Measurements from ENCODE around the gene ROR2. TPM values are rescaled to one million over a fixed set of nuclear protein-coding genes. Genes with fewer than 3 reads are reported as not detected.
A peak's percentile ranks its signal among the peaks of the same experiment; 100 is the strongest.

Gene ROR2
- total RNA-seq, 1 donor from 2014 or later, result 3.0 TPM

DNA sequence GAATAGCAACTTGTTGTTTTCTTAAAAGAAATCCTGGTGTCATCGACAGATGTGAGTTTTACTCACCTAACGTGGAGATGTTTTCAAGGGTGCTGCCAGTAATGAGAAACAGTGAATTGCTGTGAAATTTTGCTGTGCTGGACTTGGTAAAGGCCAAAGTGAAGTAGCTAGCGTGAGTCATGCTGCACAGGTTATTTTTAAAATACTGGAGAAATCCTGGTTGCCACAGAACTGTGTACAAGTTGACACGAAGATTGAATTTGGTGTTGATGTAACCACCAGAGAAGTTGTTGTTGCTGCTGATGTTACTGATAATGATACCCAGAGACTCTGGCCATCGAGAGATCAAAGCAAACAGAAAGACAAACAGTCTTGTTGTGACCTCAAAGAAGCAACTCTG lies 338.4 kb downstream of the ROR2 start:
- ATAC-seq (no peak), DNase-seq (ENCODE audit: low spot score) (no peak)
- intact Hi-C loops (cut with DNase I), result no loop called here

DNA sequence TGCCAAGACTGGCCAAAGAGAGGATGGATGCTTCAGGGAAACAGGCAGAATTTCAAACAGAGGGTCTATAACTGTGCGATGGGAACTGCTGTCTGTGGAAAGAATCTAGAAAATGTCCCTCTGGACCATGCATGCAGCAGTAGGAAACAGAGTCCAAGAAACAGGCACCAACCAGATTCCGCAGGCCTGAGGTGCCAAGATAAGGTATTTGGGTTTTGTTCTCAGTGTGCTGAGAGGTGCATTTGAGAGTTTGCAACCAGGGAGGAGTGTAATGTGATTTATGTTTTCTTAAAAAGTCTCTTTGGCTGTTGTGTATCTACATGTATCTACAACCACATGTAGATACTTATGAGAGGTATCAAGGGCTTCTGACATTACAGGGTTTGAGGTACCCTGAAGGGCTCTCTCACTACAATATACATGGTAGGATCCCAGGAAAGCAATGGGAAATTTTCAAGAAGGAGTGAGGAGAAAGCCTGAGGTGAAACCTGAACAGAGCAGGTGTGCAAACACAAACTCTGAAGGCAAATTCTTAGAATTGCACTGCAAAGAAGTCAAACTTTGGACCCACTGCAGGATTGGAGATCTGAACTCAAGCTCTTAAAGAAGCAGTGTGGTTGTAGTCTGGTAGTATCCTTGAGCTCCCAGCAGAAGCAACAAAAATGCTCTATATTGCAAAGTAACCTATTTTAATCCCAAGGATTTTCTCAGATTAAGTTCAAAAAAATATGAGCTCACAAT lies 343.6 kb downstream of the ROR2 start:
- ATAC-seq, result no peak

DNA sequence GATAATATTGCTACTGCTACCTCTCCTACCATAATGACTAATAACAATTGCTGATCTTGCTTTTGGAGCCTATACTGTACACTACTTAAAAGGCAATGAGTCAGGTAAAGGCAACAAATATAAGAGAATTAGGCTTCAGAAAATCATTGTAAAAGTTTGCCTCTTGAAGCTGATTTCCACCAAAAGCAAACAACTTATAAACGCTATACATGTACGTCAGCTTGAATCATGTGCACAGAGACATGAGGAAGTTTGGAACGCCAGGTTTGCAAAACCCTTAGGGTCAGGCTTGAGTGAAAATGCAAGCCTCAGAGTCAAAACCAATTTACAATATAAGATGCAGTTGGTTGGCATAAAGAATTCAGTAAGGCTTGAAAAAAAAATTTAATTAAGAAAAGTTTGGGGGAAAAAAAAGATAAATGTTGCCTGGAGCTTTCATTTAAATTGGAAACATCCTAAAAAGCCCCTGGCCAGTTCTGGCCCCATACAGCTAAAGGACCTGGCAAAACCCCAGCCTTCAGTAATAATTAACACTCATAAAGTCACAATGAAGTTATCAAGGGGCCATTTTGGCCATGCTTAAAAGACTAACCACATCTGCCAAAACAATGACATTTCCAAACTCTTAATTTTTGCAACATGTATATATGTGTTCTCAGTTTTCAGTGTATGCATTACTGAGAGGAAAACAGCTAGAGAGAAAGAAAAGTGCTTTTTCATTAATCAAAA lies 345.4 kb downstream of the ROR2 start:
- intact Hi-C loops (cut with DNase I), result no loop called here
- no peak for ATAC-seq
- no peak for DNase-seq (ENCODE audit: low spot score)

More for the DNA sequence above, 343.6 kb downstream of the ROR2 start:
- intact Hi-C loops (cut with DNase I), result no loop called here
- no peak for DNase-seq (ENCODE audit: low spot score)

DNA sequence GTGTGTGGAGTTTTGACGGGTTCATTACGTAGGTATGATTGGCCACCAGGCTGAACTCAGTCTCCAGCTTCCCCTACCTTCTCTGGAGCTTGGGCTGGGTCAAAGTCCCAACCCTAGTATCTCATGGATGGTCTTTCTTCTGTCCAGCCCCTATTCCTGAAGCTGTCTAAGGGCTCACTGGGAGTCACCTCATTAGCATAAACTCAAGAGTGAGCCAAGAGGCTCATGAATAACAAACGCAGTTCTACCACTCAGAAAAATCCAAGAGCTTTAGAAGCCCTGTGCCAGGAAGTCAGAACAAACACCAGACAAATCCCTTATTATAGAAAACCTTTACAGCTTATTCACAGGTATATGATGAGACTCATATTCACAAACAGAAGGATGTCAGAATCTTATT lies 346.1 kb downstream of the ROR2 start:
- ATAC-seq, result no peak
- DNase-seq (ENCODE audit: low spot score), result no peak
- intact Hi-C loops (cut with DNase I), result no loop called here

DNA sequence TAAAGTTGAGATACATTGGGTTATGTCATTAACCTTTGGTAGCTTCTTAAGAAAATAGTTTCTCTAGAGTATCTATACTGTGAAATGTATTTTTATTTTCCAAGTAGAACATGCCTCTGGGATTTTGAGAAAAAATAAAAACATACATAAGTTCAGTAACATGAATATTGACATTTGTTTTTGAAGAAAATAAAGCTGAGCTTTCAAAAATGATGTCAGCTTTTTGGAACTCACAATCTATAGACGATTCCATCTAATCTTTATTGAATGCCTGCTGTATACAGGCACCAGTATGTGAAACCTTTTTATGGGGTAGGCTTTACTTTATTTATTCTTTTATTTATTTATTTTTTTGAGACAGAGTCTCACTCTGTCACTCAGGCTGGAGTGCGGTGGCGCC lies 350.5 kb downstream of the ROR2 start:
- intact Hi-C loops (cut with DNase I), result no loop called here
- DNase-seq (ENCODE audit: low spot score), result no peak
- no peak for ATAC-seq

DNA sequence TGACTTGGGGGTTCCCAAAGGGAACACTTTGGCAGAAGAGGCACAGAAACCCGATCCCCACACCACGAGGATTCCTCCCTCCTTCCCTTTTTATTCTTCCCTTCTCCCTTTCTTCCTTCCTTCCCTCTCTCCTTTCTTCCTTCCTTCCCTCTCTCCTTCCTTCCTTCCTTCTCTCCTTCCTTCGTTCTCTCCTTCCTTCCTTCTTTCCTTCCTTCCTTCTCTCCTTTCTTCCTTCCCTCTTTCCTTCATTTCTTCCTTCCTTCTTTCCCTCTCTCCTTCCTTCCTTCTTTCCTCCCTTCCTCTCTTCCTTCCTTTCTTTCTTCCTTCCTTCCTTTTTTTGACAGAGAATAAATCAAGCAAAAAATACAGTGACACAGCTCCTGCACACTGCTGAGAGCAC lies 358.4 kb downstream of the ROR2 start:
- intact Hi-C loops (cut with DNase I), result no loop called here
- no peak for ATAC-seq
- no peak for DNase-seq (ENCODE audit: low spot score)

DNA sequence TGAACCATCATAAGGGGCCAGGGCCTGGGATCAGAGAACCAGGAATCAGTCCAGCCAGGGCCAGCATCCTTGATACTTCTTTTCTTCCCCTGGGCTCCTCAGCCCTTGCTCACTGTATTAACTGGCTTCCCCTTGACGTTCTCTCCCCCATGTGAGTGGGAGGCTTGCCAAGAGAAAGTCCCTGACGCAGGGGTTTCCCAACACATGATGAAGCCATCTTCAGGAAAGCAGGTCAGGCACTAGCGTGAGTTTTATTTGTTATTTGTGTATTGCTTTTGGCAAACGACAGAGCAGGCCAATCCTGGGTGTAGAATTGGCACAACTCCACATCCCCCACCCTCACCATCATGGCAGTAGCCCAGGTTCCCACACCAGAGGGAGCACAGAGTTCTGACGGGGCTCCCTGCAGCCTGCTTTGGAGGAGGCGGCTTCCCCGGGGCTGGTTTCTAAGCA lies 360.9 kb downstream of the ROR2 start:
- intact Hi-C loops (cut with DNase I), result no loop called here
- DNase-seq (ENCODE audit: low spot score), result no peak
- peak; percentile 59 for ATAC-seq

DNA sequence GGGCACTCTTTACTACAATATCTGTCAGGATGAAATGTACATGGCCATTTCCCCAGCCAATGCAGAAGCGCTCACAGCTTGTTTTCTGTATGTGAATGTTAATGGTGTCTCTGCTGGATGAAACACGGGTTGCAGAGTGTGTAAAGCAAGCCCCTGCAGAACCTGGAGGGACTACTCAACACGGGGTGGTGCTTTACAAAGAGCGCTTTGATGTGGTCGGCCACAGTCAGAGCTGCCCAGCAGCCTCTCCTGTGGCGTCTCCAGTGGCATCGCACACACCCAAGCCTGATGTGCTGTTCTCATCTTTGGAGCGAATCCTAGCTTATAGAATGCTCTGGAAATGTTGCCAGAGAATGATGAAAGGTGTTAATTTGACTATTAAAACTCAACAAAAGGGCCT lies 363.7 kb downstream of the ROR2 start:
- no peak for DNase-seq (ENCODE audit: low spot score)
- intact Hi-C loops (cut with DNase I), result no loop called here
- no peak for ATAC-seq

DNA sequence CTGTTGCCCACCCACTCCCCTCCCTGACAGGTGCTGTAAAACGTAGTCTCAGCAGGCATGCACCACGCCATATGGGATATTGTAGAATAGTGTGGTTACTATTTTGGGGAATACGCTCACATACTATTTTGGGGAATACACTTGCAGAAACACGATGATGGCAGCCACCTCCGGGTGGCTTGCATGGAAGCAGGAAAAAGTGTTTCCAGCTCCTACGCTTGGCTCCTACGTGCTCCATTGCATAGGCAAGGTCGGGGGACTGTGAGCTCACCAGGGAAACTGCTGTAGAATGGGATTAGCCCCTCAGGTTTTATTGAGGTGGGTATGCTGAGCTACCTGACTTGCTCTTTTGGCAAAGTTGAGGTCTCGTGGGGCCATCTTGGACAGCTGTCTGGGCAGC lies 366.1 kb downstream of the ROR2 start:
- intact Hi-C loops (cut with DNase I), result no loop called here
- no peak for ATAC-seq
- no peak for DNase-seq (ENCODE audit: low spot score)

DNA sequence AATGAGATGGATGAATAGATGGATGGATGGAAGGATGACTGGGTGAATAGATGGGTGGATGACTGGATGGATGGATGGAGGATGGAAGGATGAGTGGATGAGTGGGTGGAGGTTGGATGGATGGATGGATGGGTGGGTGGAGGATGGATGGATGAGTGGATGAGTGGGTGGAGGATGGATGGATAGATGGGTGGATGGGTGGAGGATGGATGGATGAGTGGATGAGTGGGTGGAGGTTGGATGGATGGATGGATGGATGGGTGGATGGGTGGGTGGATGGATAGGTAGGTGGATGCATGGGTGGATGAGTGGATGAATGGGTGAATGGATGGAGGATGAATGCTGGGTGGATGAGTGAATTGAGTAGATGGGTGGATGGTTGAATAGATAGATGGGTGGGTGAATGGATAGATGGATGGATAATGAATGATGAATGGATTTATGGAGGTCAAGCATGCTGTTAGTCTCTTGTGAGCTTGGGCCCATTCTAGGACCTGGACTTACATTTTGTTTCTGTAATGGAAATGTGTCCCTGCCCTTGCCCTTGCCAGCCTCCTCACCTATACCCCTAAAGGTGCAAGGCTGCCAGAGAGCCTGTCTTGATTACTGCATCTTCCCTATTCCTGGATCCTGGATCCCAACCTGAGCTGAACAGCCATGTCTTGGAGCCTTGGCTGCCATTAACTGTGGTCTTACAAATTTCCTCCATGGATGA lies 366.7 kb downstream of the ROR2 start:
- intact Hi-C loops (cut with DNase I), result no loop called here
- no peak for DNase-seq (ENCODE audit: low spot score)
- ATAC-seq, result no peak

DNA sequence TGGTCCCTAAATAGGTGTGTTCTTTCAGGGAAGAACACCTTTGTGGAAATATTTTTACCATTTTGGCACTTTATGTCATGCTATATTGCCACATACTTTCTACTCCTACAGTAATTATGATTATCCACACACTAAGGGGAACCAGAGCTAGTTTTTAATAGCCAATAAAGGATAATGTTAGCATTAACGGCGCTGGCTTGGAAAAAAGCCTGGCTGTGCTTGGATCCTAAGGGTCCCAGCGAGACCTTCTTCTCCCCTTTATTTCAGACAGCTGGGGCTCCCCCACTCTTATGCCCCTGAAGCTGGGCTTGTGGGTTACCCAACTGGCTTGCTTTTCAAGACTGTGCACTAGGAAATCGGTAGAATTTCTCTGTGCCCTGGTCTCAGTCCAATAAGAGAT lies 367.8 kb downstream of the ROR2 start:
- intact Hi-C loops (cut with DNase I), result no loop called here
- DNase-seq (ENCODE audit: low spot score) (no peak), ATAC-seq (no peak)

DNA sequence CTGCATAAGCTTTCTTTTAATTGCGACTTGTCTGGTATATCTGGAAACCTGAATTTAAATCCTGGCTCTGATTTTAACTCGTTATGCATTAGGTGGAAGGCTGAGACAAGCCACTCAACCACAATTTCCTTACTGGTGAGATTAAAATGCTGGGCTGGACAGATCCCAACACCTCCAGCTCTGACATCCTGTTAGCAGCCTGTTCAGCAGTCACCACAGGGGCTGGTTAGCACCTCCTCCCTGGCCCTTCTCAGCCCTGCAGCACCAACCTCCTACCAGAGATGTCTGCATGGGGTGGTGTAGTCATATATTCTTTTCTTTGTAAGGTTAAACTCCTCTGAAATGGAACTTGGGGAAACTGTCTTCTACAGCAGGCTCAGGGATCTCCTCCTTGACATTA lies 369.9 kb downstream of the ROR2 start:
- DNase-seq (ENCODE audit: low spot score) (no peak), ATAC-seq (no peak)
- intact Hi-C loops (cut with DNase I), result no loop called here

DNA sequence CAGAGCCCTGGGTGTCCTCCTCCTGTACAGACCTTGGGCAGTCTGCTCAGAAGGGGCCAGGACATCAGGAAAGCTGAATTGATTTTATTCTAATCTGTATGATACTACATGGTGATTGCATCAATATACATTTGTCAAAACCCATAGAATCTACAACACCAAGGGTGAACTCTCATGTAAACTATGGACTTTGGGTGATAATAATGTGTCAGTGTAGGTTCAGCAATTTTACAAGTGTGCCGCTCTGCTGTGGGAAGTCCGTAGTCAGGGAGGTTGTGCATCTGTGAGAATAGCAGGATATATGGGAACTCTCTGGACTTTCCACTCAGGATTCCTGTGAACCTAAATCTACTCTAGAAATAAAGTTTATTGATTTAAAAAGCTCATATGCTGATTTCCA lies 371.1 kb downstream of the ROR2 start:
- no peak for ATAC-seq
- intact Hi-C loops (cut with DNase I), result no loop called here

DNA sequence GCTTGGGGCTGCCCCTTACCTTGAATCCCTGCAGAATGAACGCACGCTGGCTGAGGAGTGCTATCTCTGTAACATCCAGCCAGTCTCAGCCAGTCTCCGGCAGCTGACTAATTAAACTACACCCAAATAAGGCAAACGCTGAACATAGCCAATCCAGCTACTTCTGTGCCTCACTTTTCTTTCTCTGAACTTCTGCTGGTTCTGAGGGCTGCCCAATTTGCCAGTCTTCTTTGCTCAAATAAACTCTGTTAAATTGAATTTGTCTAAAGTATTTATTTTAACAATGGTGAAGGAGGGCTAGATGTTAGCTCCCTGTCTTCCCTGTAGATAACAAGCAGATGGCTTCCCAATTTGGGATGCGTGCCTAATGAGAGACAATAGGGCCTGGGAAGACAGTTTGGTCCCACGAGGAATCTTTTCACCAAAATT lies 372.4 kb downstream of the ROR2 start:
- intact Hi-C loops (cut with DNase I), result no loop called here
- no peak for DNase-seq (ENCODE audit: low spot score)
- ATAC-seq, result no peak

More for the DNA sequence above, 371.1 kb downstream of the ROR2 start:
- no peak for DNase-seq (ENCODE audit: low spot score)

DNA sequence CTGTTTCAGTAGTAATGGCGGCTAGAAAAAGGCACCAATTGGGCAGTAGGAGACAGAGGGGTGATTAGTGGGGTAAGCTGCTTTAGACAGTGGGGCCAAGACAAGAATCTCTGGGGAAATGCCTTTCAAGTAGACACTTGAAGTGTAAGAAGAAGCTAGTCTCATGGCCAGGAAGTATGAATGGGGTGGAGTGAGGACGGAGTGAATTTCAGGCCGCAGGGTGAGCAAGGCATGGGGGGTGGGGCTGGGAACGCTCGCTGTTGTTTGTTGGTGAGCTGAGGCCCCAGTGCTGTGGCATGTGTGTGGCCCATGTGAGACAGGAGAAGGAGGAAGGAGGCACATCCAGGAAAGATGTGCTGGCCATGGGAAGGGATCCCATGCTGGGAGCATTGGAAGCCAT lies 377.2 kb downstream of the ROR2 start:
- DNase-seq (ENCODE audit: low spot score), result no peak
- no peak for ATAC-seq
- intact Hi-C loops (cut with DNase I), result no loop called here

DNA sequence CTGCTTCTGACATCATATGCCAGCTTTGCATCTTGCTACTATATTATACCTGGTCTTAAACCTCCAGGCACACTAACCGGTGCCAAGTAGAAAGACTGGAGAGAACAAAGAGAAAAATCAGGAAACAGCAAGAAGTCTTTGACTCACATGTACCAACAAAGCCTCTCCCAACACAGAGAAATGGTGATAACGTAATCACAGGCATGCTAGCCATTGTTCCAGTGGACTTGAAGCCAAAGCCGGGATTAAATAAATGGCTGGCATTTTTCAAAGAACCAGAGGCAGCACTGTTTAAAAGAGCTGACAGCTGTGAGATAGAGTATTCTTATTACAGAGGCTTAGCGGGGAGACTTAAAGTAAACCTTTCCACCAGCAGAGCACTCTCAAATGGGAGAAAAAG lies 378.0 kb downstream of the ROR2 start:
- DNase-seq (ENCODE audit: low spot score), result no peak
- no peak for ATAC-seq
- intact Hi-C loops (cut with DNase I), result no loop called here

DNA sequence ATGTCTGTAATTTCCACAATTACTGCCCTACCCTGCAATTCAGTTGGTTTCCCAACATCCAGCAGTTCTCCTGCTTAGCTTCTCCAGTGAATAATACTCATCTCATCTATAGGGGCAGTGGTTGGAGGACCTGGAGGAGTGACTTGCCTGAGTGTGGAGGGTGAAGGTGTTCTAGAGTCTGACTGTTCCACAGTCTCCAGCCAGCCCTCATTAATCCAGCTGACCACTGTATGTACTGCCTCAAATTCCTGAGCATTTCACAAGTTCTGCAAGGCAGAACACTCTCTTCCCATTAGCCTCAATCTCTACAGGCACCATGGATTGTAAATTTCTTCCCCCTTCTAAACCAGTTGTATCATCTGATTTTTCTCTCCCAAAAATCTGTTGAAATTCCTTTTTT lies 379.0 kb downstream of the ROR2 start:
- DNase-seq (ENCODE audit: low spot score), result no peak
- ATAC-seq, result no peak
- intact Hi-C loops (cut with DNase I), result no loop called here

DNA sequence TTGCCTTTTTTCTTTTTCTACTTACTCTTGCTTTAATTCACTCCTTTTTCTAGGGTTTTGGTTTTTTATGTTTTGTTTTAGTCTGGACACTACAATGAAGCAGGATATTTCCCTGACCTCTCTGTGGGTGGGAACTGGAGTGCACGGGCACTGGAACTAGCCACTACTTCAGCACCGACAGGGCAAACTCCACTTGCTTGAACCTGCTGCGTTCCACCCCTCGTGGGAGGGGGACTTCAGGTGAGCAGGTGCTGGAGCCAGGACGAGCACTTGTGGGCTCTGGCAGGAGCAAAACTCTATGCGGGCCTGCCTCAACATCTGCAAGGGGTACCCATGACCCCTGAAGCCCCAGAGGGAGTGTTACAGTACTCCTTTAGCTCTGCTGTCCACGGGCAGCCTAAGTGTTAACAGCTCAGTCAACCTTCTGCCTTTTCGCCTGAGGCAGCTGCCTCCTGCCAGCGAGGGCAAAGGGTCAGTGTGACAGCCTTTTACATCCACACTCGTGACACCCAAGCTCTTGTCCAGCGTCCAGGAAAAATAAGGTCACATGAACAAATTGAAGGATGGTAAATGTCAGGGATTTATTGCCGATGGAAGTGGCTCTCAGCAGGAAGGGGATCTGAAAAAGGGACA lies 382.3 kb downstream of the ROR2 start:
- intact Hi-C loops (cut with DNase I), result no loop called here
- DNase-seq (ENCODE audit: low spot score), result no peak
- ATAC-seq, result no peak

DNA sequence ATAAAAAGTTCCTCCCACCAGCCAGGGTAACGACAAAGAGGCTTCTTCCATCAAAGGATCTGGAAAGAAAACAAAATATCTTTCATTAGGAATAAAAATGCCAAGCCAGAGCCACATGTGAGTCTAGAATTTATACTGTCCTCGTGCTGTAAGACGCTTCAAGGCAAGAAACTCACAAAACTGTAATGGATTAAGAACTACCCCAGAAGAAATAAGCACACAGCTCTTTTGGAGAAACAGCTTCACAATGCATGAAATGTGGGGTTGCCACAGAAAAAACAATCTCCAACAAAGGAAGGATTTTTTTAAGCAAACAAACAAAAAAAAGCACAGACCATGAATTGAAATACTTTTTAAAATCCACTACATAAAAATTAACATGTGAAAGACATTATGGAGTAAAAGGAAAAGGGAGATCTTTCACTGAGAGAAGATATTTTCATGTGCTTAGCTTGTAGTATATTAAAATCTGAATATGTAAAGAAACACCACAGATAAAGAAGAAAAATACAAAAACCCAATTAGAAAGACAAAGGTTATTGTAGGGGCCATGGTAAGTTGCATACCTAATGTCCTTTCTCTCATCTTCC lies 385.9 kb downstream of the ROR2 start:
- DNase-seq (ENCODE audit: low spot score) (no peak), ATAC-seq (no peak)
- intact Hi-C loops (cut with DNase I), result no loop called here
